GM18951 (cell line): Measurements from ENCODE around the gene KIAA0232.

Source experiments
- POLR2A ChIP-seq: IDR thresholded peaks from 4 replicates; pipeline ENCODE4 v1.6.1; 2011; ENCODE audit warnings: mild to moderate bottlenecking; ENCODE audit not compliant: insufficient read length, insufficient read depth; ENCODE audit errors: extremely low read depth
- in situ Hi-C: fragments of 300-500 bp; cut with MboI; formaldehyde crosslinking; loops from one replicate; pipeline ENCODE4 v1.12.0; 2022; ENCODE audit warnings: low sequenced_read_pairs, mixed read lengths, inconsistent platforms; ENCODE audit not compliant: unreplicated experiment

The KIAA0232 gene

DNA sequence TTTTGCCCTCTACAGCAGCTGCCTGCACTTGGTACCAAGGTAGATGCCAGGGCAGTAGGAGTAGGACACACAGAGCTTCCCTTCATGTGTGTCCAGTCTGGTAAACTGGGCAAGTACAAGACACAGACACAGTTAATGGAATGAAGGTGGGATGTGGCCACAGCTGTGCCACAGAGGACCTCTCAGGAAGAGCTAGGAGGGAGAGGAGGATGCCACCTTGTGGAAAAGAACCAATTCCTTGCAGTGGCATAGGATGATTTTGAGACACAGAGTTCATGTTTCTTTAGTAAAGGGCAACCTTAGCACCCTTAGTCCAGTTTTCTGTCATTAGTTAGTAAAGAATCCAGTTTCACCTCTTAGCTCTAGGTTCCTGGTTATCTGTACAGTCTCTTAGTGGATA is 90.8 kb downstream of the KIAA0232 start:
- in situ Hi-C loops, result no loop called here
- TF ChIP-seq POLR2A, result no peak

DNA sequence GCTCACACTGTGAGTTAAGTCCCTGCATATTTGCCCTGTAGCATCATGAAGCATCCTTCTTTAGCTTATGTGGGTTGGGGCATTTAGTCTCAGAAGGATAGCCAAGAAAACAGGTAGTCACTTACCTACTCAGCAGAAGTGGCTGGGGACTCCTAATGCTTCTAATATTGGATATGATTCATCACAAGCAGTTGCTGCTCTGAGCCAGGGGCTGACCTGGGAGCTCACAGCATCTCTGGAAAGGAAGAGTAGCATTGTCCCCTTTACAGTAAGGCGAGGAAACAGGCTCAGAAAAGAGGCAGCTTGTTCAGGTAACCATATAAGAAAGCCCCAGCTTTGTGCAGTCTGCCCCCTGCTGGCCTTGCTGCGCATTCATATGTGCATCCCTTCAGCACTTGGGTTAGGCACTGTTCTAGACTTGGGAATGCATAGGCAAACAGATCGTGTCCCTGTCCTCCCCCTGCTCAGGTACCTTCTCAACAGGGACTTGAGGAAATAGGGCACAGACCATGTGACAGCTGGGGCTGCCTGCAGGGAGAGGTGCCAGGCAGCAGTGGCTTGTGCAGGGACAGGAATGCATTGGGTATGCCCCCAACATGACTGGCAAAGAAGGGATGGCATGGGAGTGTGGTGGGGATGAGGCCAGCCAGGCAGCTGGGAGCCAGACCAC is 91.4 kb downstream of the KIAA0232 start:
- in situ Hi-C loops, result no loop called here
- no peak for TF ChIP-seq POLR2A

DNA sequence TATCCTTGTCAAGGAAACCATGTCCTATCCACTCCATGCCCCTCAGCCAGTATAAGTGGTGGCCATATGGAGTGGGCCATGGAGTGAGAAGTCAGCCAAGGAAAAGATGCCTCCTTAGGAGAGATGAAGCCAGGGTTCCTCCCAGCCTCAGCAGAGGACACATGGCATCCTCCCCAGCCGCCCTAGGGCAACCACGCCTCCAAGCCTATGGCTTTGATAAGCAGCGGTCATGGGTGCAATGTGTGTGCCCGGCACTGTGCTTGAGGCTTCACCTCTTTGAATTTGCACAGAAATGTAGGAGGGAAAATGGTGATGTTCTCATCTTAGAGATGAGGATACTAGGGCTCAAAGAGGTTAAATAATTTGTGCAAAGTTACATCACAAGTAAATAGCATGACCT is 92.5 kb downstream of the KIAA0232 start:
- in situ Hi-C loops, result no loop called here
- TF ChIP-seq POLR2A, result no peak

DNA sequence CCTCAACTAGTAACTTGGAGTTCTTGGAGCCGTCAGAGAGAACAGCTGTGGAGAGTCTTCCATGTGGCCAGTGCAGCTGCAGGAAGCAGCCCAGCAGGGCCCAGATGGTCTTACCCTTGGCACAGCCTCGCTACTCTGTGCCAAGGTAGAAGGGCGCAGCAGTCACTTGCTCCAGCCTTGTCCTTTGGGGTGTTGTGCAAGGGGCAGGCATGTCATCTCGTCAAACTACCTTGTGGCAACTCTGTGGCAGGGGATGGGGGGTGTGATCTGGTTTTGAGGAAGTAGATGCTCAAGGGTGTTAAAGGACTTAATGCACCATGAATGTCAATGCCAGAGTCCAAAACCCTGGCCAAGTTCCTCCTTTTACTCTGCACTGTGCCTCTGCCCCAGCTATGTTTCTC is 92.9 kb downstream of the KIAA0232 start:
- in situ Hi-C loops, result no loop called here
- TF ChIP-seq POLR2A, result no peak

DNA sequence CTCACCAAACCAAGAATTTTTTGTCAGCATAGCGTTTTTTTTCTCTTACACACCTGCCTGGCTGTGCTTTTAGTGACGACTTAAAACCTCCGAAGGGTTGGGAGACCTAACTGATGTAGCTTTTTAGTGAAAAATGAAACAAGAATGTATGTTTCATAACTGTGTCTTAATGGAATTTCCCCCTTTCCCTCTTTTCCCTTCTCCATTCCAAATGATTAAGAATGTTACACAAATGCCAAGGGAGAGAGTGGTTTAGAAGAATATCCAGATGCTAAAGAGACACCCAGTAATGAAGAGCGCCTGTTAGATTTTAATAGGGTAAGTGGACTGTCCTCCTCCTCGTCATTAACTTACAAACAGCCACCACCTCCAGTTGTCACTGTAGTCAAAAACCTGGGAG is 93.9 kb downstream of the KIAA0232 start:
- in situ Hi-C loops, result no loop called here
- TF ChIP-seq POLR2A, result no peak

DNA sequence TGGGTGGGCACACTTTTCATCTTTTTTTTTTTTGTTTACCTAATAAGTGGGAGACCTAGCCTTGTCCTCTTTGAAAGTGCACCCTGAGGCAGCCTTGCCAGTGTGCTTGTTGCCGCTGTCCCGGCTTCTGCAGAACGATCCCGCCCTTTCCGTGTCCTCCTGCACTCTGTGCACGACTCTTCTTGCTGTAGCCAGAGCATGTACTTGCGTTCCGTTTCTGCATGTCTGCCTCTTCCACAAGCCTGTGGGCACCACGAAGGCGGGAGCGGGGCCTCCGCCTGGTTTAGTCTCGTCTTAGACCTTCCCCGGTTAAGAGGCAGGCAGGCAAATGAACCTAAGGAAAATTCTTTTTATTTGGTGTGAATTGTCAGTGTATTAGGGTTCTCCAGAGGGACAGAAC is 94.5 kb downstream of the KIAA0232 start:
- in situ Hi-C loops, result no loop called here
- no peak for TF ChIP-seq POLR2A

DNA sequence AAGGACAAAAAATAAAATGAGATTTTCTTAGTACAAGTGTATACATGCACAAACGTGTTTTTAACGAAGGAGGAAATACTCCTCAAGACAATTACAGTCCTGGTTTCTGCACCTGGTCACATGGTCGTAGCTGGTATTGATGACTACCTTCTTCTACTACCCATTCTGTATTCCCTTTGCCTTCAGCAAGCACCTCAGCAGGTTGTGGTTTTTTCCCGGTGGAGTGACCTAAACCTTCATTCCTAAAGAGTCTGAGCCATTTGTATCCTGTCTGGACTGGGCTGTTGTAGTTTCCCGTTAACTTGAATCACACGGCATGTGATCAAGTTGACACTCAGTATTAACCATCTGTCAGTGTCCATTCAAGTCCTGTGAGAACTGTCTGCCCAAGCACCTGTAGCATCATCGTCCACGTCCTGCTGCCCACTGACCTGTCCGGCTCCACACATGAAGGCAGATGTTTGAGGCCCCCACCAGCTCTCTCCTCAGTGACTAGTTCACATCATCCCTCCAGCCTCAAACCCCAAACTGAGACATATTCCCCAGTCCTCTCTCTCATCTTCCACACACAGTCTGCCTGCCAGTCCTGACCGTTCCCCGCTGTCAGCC is 96.0 kb downstream of the KIAA0232 start:
- no peak for TF ChIP-seq POLR2A
- in situ Hi-C loops, result no loop called here

DNA sequence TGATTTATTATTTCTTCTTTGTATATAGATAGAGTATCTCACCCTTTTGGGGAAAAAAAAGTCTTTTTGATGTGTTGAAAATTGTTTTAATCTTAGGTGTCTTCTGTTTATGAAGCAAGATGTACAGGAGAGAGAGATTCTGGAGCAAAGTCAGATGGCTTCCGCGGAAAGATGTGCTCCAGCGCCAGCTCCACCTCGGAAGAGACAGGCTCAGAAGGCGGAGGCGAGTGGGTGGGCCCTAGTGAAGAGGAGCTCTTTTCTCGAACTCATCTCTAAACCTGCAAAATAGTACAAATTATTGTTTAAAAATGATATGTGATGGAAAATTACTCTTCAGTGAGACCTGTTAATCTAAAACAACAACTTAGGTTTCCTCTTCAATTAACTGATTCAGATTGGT is 98.2 kb downstream of the KIAA0232 start:
- in situ Hi-C loops, result no loop called here
- TF ChIP-seq POLR2A, result no peak

DNA sequence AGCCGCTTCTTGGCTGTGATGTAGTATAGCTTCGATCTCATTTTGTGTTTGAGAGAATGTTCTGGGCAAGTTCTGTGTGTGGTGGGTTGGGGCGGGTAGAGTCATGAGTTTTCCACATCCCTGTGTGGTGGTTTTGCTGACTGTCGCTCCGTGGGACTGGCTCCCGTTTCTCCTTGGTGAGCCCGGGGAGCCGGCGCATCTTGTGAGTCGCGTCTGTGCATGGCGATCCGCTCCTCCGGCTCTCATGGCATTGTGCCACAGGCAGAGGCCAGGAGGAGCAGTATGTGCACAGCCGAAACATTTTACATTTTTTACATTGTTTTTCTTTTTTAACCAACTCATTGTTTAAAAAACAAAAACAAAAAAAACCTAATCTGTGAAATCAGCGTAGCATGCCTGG is 99.4 kb downstream of the KIAA0232 start:
- in situ Hi-C loops, result no loop called here

DNA sequence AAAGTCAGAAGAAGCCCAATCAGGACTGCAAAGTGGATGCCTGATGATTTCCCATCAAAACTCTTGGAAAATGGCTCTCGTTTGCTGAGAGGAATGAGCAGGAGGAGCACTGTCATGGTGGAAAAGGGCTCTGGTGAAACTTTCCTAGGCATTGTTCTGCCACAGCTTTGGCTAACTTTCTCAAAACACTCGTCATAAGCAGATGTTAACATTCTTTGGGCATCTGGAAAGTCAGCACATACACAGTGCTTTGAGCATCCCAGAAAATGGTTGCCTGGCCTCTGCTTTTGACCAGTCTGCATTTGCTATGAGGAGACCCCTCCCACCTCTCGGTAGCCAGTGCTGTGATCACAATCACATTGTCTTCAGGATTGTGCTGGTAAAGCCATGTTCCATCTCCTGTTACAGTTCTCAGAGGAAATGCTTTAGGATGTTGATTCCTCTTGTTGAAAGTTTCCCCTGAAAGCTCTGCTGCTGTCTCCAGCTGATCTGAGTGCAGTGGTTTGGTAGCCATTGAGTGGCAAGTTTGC is 101.9 kb downstream of the KIAA0232 start:
- no peak for TF ChIP-seq POLR2A
- in situ Hi-C loops, result no loop called here

More for the DNA sequence above, 99.4 kb downstream of the KIAA0232 start:
- TF ChIP-seq POLR2A, result no peak

DNA sequence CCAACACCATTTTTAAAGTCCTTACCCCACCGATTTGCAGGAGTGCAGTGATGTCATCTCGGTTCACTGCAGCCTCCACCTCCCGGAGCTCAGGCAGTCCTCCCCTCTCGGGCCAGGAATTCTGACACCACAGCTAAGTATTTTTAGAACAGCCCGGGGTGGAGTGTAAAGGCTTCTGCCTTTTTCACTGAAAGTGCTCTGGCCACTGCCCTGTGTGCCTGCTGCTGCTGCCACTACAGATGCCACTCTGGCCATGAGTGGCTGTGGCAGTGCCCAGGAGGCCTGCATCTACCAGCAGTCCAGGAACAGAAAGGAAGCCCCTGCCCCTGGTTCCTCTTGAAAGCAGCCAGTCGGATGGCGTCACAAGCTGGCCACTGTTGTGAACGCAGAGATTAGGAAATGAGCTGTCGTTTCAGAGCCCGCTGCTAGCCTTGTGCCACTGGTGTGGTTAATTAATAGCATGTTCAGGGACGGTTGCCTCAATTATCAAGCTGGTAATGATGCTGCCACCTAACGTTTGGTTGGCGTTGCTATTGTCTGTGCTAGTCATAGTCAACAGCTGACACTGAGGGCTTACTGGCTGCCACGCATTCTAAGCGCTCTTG is 103.5 kb downstream of the KIAA0232 start:
- no peak for TF ChIP-seq POLR2A
- in situ Hi-C loops, result no loop called here

DNA sequence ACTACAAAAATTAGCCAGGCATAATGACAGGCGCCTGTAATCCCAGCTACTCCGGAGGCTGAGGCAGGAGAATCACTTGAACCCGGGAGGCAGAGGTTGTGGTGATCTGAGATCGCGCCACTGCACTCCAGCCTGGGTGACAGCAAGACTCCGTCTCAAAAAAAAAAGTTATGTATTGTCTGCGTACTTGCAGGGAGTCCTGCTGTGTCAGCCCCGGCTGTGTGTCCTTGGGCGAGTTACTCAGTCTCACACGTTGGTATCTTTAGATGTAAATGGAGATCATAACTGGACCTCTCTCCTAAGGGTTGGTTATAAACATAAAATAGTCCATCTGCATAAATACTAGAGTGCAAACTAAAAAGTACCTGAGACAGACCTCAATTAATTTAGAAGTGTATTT is 104.4 kb downstream of the KIAA0232 start:
- in situ Hi-C loops, result no loop called here

DNA sequence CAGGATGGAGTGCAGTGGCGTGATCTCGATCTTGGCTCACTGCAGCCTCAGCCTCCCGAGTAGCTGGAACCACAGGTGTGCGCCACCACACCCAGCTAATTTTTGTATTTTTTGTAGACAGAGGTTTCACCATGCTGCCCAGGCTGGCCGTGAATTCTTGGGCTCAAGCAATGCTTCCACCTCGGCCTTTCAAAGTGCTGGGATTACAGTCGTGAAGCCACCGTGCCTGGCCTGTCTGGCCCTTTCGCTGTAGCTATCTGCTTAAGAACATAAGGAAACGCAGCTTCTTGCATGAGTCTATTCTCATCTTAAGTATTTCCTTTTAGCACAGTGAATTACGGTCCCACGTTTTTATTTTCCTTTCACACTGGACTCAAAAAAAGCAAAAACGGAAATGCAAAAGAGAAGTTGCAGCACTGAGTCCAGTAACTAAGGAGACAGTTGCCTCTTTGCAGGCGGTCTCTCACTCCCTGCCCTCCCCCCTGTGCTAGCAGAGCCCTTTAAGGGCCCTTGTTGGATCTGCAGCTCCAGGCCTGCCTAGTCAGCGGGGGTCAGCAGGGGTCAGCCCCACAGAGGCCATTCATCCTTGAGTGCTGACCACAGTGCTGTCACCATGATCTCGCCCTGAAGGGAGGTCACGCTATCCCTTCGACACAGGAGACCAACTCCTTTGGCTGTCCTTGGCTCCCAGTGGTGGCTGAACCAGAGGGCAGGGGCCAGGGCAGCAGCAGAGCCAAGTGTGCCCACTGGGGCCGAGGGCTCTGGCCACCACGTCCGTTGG is 105.3 kb downstream of the KIAA0232 start:
- in situ Hi-C loops, result no loop called here
- no peak for TF ChIP-seq POLR2A

More for the DNA sequence above, 104.4 kb downstream of the KIAA0232 start:
- TF ChIP-seq POLR2A, result no peak
